T-helper 2 cell treated with Interferon-gamma antibody and Interleukin-4, amounts not matched to agents 100 ng/mL and 5 ng/mL, for 36 hours (primary cell): ENCODE data around the gene IFNA2. TPM values are rescaled to one million over a fixed set of nuclear protein-coding genes. Genes with fewer than 3 reads are reported as not detected.
"Not testable (repeated sequence)": the region's sequence is repeated elsewhere in the genome, so short reads cannot be mapped to it uniquely, and the experiment has no call there.

Experiments used
- intact Hi-C: fragments of 100-400 bp; cut with micrococcal nuclease; formaldehyde crosslinking; loops from one replicate; pipeline ENCODE4 v1.15.1; 2023
- total RNA-seq: library from RNA; stranded (reverse); gene quantifications from 2 replicates; pipeline ENCODE4 v1.2.3, GENCODE V29; 2022

Gene IFNA2
- not detected in 2 replicates for total RNA-seq

DNA sequence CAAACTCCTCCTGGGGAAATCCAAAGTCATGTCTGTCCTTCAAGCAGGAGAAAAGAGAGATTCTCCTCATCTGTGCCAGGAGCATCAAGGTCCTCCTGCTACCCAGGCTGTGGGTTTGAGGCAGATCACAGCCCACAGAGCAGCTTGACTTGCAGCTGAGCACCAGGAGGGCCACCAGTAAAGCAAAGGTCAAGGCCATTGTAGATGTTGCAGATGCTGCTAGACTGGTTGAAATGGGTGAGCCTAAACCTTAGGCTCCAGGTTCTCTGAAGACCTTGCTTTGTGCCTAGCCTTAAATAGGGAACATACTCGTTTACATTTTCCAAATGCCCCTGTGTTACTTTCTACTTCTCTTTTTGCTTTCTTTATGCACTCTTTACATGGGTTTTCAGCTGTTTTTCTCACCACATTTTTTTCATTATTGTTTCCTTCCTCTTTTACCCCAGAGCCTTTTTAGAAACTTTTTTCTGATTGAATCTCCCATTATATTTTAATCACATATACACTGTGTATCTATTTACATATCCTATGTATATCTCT, at the start of gene IFNA2:
Gene IFNA2 (minus strand): TSS at position 268 of the 540 bp plus-strand sequence. CDS start 69 bp downstream, at position 199.
- intact Hi-C loops, result no loop called here

DNA sequence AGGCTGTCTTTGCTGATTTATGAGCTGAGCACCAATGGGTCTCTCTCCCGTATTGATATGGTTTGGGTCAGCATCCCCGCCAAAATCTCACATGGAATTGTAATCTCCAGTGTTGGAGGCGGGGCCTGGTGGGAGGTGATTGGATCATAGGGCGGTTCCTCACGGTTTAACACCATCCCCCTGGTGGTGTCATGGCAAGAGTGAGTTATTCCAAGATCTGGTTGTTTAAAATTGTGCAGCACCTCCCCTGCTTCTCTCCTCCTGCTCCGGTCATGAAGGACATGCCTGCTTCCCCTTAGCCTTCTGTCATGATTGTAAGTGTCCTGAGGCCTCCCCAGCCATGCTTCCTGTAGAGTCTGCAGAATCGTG, 49.8 kb upstream of the IFNA2 start:
- intact Hi-C loops, result not testable (repeated sequence)

DNA sequence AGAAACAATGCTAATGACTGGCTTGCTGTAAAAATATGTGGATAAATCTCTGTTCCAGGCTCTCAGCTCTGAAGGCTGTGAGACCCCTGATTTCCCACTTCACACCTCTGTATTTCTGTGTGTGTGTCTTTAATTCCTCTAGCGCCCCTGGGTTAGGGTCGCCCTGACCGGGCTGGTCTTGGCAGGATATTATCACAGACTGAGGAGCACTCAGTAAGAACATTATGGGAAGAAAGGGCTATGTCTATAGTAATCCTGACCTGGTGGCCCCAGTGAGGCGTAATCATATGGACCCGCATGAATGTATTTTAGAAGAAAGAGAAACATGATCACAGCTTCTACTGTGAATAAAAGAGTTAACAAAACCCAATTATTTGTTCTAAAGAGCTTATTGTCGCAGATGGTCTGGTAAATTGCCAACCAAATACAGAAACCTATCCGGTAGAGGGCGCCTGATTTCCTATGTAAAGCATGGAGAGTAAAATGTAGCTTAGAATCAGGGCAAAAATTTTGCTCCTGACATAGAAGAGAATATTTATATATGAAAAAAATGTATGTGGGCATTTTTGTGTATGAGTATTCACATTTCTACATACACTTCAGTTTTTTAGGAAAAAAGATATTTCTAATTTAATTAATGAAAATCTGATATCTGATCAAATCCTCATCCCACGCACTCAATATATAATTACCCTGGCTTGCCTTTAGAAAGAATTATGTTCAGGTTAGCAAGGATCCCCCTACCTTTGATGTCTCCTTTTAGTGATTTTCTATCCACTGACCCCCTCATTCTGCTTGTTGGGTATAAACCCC, 49.2 kb upstream of the IFNA2 start:
- intact Hi-C loops, result no loop called here

DNA sequence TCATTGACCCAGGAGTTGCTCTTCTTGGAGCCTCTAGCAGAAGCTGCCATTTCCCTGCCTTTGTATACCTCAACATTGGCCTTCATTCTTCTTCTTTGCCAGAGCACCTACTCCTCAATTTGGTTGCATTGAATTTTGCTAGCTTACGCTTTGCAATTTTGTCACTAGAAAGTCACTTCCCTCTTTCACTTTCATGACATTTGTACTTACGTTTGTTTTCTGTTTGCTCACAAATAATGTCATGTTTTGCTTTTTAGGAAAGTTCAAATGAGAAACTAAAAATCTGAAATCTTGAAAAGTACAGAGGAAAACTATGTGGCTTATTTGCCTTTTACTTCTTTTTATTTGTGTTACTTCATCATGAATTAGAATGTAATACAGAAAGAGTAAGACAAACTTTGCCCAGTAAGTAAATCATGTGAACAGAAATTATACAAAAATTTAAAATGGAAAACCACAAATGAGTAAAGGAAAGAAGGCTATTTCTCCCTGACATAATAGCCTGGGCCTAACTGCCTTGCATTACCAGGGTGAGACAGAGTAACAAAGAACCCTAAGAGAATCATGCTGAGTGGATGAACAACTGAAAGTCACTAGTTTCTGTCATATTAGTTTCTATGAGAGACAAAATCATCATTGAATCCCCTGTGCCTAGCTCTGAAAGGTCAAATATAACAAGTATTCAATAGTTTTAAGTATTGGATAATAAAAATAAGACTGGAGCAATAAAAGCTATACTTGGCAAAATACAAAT, 47.7 kb upstream of the IFNA2 start:
- intact Hi-C loops, result no loop called here

DNA sequence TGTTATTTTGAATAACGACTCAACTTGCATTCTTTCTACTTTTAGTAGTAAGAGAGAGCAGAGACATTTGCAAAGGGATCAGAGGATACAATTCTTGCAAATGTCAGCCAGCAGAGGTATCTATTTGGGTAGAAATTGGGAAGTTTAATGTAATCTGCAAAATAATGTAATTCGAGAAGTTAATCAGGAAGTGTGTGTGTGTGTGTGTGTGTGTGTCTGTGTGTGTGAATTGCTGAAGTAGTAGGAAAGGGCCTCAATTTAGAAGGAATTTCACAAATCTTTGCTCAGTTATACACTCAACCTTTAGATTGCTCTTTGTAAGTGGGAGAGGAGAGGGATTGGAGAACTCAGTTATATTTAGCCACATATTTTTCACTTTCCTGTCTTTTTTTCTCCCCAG, 44.0 kb upstream of the IFNA2 start:
- intact Hi-C loops, result no loop called here

DNA sequence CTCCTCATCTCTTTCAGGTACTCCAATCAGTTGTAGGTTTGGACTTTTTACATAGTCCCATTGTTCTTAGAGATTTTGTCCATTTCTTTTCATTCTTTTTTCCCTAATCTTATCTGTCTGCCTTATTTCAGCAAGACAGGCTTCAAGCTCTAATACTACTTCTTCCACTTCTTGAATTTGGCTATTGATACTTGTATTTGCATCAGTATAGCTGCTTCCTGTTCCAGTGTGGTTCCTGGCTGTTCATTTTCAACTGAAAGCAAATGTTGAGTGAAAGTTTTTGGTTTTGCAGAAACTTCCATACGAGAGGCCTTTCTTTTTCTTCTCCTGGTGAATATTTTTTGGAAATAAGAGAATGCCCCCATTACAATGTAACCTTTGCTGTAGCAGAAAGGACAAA, 43.0 kb upstream of the IFNA2 start:
- intact Hi-C loops, result no loop called here

DNA sequence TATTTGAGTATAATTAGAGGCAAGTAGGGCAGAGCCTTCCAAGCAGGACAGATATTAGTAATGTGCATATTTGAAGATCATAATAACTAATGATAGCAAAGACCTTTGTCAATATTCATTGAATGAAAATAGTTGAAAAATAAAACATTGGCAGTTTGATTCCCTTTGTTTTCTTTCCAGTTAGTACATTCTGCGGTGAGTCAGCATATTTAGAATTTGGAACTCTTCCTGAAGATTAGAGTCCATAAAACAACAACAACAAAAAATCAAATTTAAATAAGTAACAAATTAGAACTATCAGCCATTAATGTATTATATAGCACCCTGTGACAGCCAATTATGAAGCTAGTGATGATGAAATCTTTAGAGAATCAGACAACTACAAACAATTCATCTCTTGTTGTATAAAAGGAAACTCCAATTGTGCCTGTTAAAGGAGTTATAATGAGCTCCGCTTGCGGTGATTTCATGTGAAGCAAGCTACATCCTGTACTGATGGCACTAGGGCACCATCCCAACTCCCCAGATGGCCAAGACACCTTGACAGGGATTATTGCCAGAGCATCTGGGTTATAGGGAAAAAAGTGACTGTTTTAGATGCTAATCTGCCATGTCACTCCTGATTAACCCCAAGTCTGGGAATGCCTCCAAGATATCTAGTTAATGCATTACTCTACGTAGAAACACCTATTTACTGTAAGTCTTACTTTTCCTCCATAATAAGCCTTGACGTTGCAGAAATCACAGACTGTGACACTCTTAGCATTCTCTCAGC, 30.5 kb upstream of the IFNA2 start:
- intact Hi-C loops, result no loop called here

- intact Hi-C loops, result no loop called here
These were observed 29.2 kb upstream of the IFNA2 start for GRCh38 chr9:21414220-21414940.

- intact Hi-C loops, result no loop called here
These were observed 28.4 kb upstream of the IFNA2 start for GRCh38 chr9:21413624-21414023.

GRCh38 chr9:21413151-21413550, 28.0 kb upstream of the IFNA2 start:
- intact Hi-C loops, result no loop called here

- intact Hi-C loops, result no loop called here
These were observed 26.9 kb upstream of the IFNA2 start for GRCh38 chr9:21412107-21412506.

DNA sequence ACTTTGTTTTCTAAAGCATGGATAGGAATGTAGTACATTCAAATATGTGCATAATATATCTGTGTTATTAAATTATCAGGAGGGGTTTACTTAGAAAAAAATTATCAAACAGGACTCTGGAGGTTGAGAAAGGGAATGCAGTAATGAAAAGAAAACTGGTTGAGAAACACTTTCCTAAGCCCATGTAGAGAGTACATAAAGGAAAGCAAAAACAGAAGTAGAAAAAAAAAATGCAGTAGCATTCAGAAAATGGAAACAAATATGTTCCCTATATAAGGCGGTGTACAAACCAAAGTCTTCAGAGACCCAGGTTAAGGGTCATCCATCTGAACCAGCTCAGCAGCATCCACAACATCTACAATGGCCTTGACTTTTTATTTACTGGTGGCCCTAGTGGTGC, 23.6 kb upstream of the IFNA2 start, which contains the start of gene IFNA8:
Gene IFNA8 (plus strand): TSS at position 301 of the 400 bp plus-strand sequence. CDS start 60 bp downstream, at position 361.
- intact Hi-C loops, result no loop called here

DNA sequence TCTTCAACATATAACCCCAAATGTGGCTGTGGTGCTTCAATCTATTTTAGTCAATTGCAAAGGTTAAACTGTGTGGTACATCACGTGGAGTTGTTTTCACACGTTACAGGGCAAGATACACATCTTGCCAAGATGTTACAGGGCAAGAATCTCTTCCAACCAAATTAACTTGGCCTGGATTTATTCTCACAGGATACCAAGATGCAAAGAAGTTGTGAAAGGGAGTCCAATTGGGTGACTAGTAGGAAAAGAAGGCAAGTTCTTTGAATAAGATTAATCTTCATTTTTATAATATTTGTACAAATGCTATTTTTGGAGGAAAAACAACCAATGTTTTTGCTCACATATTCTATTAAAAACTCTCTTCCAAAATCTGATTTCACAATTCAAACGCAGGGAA, 18.9 kb upstream of the IFNA2 start:
- intact Hi-C loops, result no loop called here

DNA sequence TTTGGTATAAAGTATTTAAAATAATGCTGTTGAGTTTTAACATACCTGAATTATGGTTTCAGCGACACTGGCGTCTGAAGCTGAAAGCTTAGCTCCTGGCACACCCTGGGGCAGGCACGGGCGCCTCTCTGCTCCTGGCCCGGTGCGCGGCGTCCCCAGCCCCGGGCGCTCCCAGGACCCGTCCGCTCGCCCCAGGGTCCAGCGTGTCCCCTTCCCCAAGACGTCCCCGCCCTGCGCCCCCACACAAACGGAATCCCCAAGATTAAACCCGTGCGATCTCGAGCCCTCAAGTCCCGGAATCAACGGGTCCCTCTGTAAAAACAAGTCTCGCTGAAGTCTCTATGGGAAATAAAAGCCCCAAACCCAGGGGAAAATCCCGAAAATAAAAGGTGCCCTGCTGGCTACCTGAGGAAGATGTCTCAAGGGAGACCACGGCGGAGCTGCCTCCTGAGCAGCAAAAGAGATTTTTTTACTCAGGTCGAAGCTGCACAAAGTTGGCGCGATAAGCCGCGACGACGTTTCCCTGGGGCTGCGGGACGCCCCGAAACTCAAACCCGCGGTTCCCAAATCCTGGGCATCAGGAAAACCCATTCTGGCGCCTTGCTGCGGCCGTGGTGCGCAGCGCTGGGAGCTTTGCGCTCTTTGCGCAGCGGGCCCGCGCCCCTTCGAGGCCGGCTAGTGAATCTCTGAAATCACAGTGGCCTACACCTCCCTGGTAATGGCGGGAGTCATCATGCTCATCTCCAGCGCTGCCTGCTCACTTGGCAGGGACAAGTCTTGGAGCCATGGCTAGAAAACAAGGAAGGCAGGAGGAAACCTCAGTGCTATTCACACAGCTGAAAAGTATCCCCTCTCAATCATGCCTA, 17.4 kb upstream of the IFNA2 start:
- intact Hi-C loops, result no loop called here

DNA sequence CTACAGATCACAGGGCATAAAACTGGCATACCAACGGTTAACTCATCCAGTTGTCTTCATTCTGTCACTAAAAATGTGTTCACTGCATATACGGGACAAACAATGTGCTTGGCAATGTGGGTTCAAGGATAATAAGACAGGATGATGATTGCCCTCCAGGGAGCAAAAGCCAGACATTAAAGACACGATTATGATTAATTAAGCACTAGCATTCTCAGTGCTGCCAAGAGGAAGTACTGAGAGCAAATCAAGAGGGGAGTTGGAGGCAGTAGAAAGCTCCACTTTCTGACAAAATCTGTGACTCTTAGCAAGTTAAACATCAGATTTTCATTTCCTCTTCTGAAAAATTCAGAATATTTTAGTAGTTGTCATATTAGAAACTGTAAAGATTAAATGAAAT, 14.8 kb upstream of the IFNA2 start:
- intact Hi-C loops, result loop anchor here (10.0 kb wide), 1 partner anchor 165 kb away; no protein-coding TSS in a partner anchor

- intact Hi-C loops, result loop anchor here (10.0 kb wide), 1 partner anchor 164 kb away; no protein-coding TSS in a partner anchor
These were observed 13.8 kb upstream of the IFNA2 start for GRCh38 chr9:21398955-21399489.

GRCh38 chr9:21395778-21396717, 10.8 kb upstream of the IFNA2 start:
- intact Hi-C loops, result loop anchor here (1.0 to 10.0 kb wide), 5 partner anchors 38 to 161 kb away; partner anchors contain the start of gene KLHL9

DNA sequence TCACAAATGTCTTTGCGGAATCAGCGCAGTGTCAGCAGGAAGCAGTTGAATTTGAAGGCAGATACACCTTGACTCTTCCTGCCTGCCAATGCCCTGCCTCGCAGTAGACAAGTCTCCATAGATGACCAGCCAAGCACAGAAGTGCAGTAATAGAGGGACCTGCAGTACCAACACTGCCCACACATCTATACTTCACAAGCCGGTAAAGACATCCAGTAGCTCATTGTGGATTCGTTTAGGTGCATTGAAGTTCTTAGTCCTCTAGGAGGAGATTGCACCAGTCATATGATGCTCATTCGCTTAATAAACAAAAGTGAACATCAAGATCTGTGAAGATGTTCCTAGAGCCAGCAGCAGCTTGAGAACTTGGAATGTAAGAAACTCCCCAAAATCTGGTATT, 7.1 kb upstream of the IFNA2 start:
- intact Hi-C loops, result loop anchor here (10.0 kb wide), 1 partner anchor 157 kb away; no protein-coding TSS in a partner anchor
